Islet of Langerhans (tissue), 1 donor: ENCODE measurements around the gene ALK.
"Not testable (repeated sequence)": the region's sequence is repeated elsewhere in the genome, so short reads cannot be mapped to it uniquely, and the experiment has no call there.

Experiments used
- FAIRE-seq: peaks from one replicate; lab custom pipeline; 2011; peaks lifted over from hg19 to GRCh38; lab: Jason Lieb, UNC

ALK gene

GRCh38 chr2:29837925-29838324 lies 83.5 kb downstream of the ALK start:
- FAIRE-seq: no peak

GRCh38 chr2:29834624-29835023 lies 86.8 kb downstream of the ALK start:
- no peak for FAIRE-seq

- no peak for FAIRE-seq
Observed at GRCh38 chr2:29834036-29834540, 87.3 kb downstream of the ALK start.

- FAIRE-seq: no peak
Observed at GRCh38 chr2:29831560-29831959, 89.8 kb downstream of the ALK start.

GRCh38 chr2:29829841-29830240 lies 91.5 kb downstream of the ALK start:
- no peak for FAIRE-seq

GRCh38 chr2:29824145-29824544 lies 97.2 kb downstream of the ALK start:
- FAIRE-seq: not testable (repeated sequence)

GRCh38 chr2:29821591-29821990 lies 99.8 kb downstream of the ALK start:
- no peak for FAIRE-seq

GRCh38 chr2:29819570-29819969 lies 101.8 kb downstream of the ALK start:
- FAIRE-seq: no peak

GRCh38 chr2:29817801-29818680 lies 103.3 kb downstream of the ALK start:
- FAIRE-seq: no peak

GRCh38 chr2:29817299-29817698 lies 104.1 kb downstream of the ALK start:
- no peak for FAIRE-seq

- no peak for FAIRE-seq
Observed at GRCh38 chr2:29816651-29817050, 104.7 kb downstream of the ALK start.

- FAIRE-seq: peak; percentile 27
Observed at GRCh38 chr2:29811378-29811777, 110.0 kb downstream of the ALK start.

GRCh38 chr2:29810956-29811355 lies 110.4 kb downstream of the ALK start:
- FAIRE-seq: no peak

- no peak for FAIRE-seq
Observed at GRCh38 chr2:29808321-29808720, 113.1 kb downstream of the ALK start.

GRCh38 chr2:29807082-29807481 lies 114.3 kb downstream of the ALK start:
- no peak for FAIRE-seq

GRCh38 chr2:29806461-29806860 lies 114.9 kb downstream of the ALK start:
- FAIRE-seq: no peak

- no peak for FAIRE-seq
Observed at GRCh38 chr2:29804671-29805070, 116.7 kb downstream of the ALK start.

- no peak for FAIRE-seq
Observed at GRCh38 chr2:29803537-29803936, 117.8 kb downstream of the ALK start.

- FAIRE-seq: no peak
Observed at GRCh38 chr2:29802986-29803385, 118.4 kb downstream of the ALK start.

- FAIRE-seq: no peak
Observed at GRCh38 chr2:29799628-29800027, 121.8 kb downstream of the ALK start.

GRCh38 chr2:29797916-29798315 lies 123.5 kb downstream of the ALK start:
- no peak for FAIRE-seq

GRCh38 chr2:29796446-29796845 lies 124.9 kb downstream of the ALK start:
- FAIRE-seq: peak; percentile 21

GRCh38 chr2:29789911-29790485 lies 131.4 kb downstream of the ALK start:
- FAIRE-seq: no peak
